Measurements from ENCODE around the gene GRID1. TPM values are rescaled to one million over a fixed set of nuclear protein-coding genes. Genes with fewer than 3 reads are reported as not detected.
A peak's percentile ranks its signal among the peaks of the same experiment; 100 is the strongest.

The GRID1 gene
- total RNA-seq, 1 experiment from 2014 or later: 0.37 TPM

- TF ChIP-seq, protein P1, sequence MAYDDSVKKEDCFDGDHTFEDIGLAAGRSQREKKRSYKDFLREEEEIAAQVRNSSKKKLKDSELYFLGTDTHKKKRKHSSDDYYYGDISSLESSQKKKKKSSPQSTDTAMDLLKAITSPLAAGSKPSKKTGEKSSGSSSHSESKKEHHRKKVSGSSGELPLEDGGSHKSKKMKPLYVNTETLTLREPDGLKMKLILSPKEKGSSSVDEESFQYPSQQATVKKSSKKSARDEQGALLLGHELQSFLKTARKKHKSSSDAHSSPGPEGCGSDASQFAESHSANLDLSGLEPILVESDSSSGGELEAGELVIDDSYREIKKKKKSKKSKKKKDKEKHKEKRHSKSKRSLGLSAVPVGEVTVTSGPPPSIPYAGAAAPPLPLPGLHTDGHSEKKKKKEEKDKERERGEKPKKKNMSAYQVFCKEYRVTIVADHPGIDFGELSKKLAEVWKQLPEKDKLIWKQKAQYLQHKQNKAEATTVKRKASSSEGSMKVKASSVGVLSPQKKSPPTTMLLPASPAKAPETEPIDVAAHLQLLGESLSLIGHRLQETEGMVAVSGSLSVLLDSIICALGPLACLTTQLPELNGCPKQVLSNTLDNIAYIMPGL (CRISPR knock-in tag; IDR thresholded peaks at IDR 0.05): no peak
- TF ChIP-seq SOX15 (CRISPR knock-in tag; IDR thresholded peaks at IDR 0.05): no peak
- TF ChIP-seq NFATC4 (CRISPR knock-in tag; IDR thresholded peaks at IDR 0.05): no peak
- no peak for TF ChIP-seq TEAD1 (CRISPR knock-in tag; IDR thresholded peaks at IDR 0.05)
- no peak for TF ChIP-seq ATF2 (CRISPR knock-in tag; IDR thresholded peaks at IDR 0.05; ENCODE audit: borderline replicate concordance, low read depth)
Measured at GRCh38 chr10:86169066-86169465, 197.5 kb downstream of the GRID1 start (continued).

DNA sequence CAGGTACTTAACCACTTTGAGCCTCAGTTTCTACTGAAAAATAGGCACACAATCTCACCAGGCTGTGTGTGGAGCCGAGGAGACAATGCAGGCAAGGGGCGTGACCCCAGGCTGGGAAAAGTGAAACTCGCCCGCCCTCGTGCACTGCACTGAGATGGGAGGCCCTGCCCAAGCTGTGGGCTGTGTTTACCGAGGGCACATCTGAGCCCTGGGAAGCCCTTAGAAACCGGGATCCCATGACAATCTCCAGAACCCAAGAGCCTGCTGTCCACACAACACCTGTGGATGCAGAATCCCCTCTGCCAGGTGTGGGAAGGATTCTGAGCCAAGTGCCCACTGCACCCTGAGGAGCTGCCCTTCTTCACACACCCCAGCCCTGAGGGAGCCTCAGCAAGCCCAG, 198.3 kb downstream of the GRID1 start:
- TF ChIP-seq NR2C2 (CRISPR knock-in tag; IDR thresholded peaks at IDR 0.05): no peak
- TF ChIP-seq EMX1 (CRISPR knock-in tag; IDR thresholded peaks at IDR 0.05): no peak
- TF ChIP-seq PREB (CRISPR knock-in tag; IDR thresholded peaks at IDR 0.05; ENCODE audit: borderline replicate concordance): no peak
- TF ChIP-seq IRF1 (CRISPR knock-in tag; IDR thresholded peaks at IDR 0.05): no peak
- H3K36me3 Mint-ChIP-seq: no peaks in the 10 kb centered on the region
- DNase-seq (ENCODE audit: low spot score) (no peak), ATAC-seq (no peak)
- no peak overlapping the region for H3K27ac Mint-ChIP-seq
- no peaks in the 10 kb centered on the region for H3K9me3 Mint-ChIP-seq
- CTCF ChIA-PET: interaction anchor here (1.1 kb wide), 1 partner anchor 10 kb away, joined by 3 read pairs; no protein-coding TSS in a partner anchor
- POLR2A ChIA-PET: interaction anchor here (0.9 kb wide), 1 partner anchor 12 kb away, joined by 4 read pairs; no protein-coding TSS in a partner anchor
- no peaks in the 10 kb centered on the region for H3K4me1 Mint-ChIP-seq
- no peak overlapping the region for H3K4me3 Mint-ChIP-seq
- no peaks in the 10 kb centered on the region; the same call in 1 of the 2 replicates for H3K27me3 Mint-ChIP-seq (ENCODE audit: low read depth)

DNA sequence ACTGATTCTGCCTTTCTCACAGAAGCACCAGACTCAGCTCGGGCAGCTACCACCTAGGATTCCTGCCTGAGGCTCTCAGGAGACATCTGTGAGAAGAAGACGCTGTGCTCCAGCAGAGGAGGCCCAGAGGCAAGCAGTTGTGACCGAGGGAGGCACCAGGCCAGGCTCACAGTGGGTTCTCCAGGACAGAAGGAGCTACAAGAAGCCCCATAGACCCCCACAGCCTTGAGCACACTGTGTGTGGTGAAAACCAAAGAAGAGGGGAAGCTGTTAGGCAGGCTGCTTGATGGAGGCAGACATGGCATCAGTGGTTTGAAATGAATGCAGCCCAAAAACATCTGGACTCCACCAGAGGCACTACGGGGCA, 198.8 kb downstream of the GRID1 start:
- H3K4me1 Mint-ChIP-seq: no peaks in the 10 kb centered on the region
- ChIA-PET POLR2A (no interaction called here), CTCF (interaction anchor here (1.1 kb wide), 1 partner anchor 11 kb away, joined by 3 read pairs; no protein-coding TSS in a partner anchor)
- no peaks in the 10 kb centered on the region; the same call in 1 of the 2 replicates for H3K27me3 Mint-ChIP-seq (ENCODE audit: low read depth)
- H3K36me3 Mint-ChIP-seq: no peaks in the 10 kb centered on the region
- H3K4me3 Mint-ChIP-seq: no peak overlapping the region
- no peaks in the 10 kb centered on the region for H3K9me3 Mint-ChIP-seq
- 0 out of 2 replicates have a peak overlapping the region, but pooled peaks have one; percentile 45 for H3K27ac Mint-ChIP-seq
- DNase-seq (ENCODE audit: low spot score) (no peak), ATAC-seq (no peak)
- TF ChIP-seq GRHL2 (CRISPR knock-in tag; IDR thresholded peaks at IDR 0.05; ENCODE audit: insufficient replicate concordance, severe bottlenecking) (no peak), MXD4 (CRISPR knock-in tag; IDR thresholded peaks at IDR 0.05; ENCODE audit: borderline replicate concordance) (no peak), ZNF317 (CRISPR knock-in tag; IDR thresholded peaks at IDR 0.05; ENCODE audit: borderline replicate concordance, low read depth) (no peak), ETV6 (CRISPR knock-in tag; IDR thresholded peaks at IDR 0.05) (no peak), ZNF416 (CRISPR knock-in tag; IDR thresholded peaks at IDR 0.05) (no peak), ZNF121 (CRISPR knock-in tag; IDR thresholded peaks at IDR 0.05) (no peak), ESRRA (CRISPR knock-in tag; IDR thresholded peaks at IDR 0.05; ENCODE audit: borderline replicate concordance) (no peak), MYBL2 (CRISPR knock-in tag; IDR thresholded peaks at IDR 0.05) (no peak), E2F1 (CRISPR knock-in tag; IDR thresholded peaks at IDR 0.05) (no peak), ZNF263 (CRISPR knock-in tag; IDR thresholded peaks at IDR 0.05; ENCODE audit: low read depth) (no peak), RORB (CRISPR knock-in tag; IDR thresholded peaks at IDR 0.05) (no peak), MAX (CRISPR knock-in tag; IDR thresholded peaks at IDR 0.05) (no peak), HMGA2 (CRISPR knock-in tag; IDR thresholded peaks at IDR 0.05) (no peak), SMAD3 (CRISPR knock-in tag; IDR thresholded peaks at IDR 0.05; ENCODE audit: borderline replicate concordance) (no peak), SOX15 (CRISPR knock-in tag; IDR thresholded peaks at IDR 0.05) (no peak), ZSCAN18 (CRISPR knock-in tag; IDR thresholded peaks at IDR 0.05) (no peak)
- TF ChIP-seq, protein P2, sequence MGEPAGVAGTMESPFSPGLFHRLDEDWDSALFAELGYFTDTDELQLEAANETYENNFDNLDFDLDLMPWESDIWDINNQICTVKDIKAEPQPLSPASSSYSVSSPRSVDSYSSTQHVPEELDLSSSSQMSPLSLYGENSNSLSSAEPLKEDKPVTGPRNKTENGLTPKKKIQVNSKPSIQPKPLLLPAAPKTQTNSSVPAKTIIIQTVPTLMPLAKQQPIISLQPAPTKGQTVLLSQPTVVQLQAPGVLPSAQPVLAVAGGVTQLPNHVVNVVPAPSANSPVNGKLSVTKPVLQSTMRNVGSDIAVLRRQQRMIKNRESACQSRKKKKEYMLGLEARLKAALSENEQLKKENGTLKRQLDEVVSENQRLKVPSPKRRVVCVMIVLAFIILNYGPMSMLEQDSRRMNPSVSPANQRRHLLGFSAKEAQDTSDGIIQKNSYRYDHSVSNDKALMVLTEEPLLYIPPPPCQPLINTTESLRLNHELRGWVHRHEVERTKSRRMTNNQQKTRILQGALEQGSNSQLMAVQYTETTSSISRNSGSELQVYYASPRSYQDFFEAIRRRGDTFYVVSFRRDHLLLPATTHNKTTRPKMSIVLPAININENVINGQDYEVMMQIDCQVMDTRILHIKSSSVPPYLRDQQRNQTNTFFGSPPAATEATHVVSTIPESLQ (CRISPR knock-in tag; IDR thresholded peaks at IDR 0.05): no peak

All from WTC11 (cell line).